Skeletal muscle satellite cell (primary cell): Measurements from ENCODE around the gene SLC35F5. TPM values are rescaled to one million over a fixed set of nuclear protein-coding genes. Genes with fewer than 3 reads are reported as not detected.

Experiments used
- H3K27me3 ChIP-seq: 2 replicates; pipeline ENCODE4 v1.7.0; 2013; ENCODE audit warnings: low read length; ENCODE audit not compliant: control insufficient read depth, insufficient read depth
- H3K36me3 ChIP-seq: 2 replicates; pipeline ENCODE4 v1.7.0; 2013; ENCODE audit warnings: mild to moderate bottlenecking, control low read depth, low read length; ENCODE audit not compliant: insufficient read depth
- H3K4me1 ChIP-seq: 2 replicates; pipeline ENCODE4 v1.7.0; 2013; ENCODE audit warnings: low read length; ENCODE audit not compliant: control insufficient read depth, insufficient read depth
- H3K4me2 ChIP-seq: 2 replicates; pipeline ENCODE4 v1.7.0; 2013; ENCODE audit warnings: mild to moderate bottlenecking, low read length
- H3K4me3 ChIP-seq: 2 replicates; pipeline ENCODE4 v1.7.0; 2013; ENCODE audit warnings: low read length
- H3K9ac ChIP-seq: 2 replicates; pipeline ENCODE4 v1.7.0; 2013; ENCODE audit warnings: mild to moderate bottlenecking, low read depth, low read length, moderate library complexity
- H3K9me3 ChIP-seq: replicated peaks from 2 replicates; pipeline ENCODE4 v1.7.0; 2013; ENCODE audit warnings: mild to moderate bottlenecking, control low read depth, low read length
- total RNA-seq: library from RNA; depleted of rRNA; stranded (reverse); fragments of >200 nt; gene quantifications from 2 replicates; pipeline ENCODE4 v1.2.3, GENCODE V29; 2012; rRNA removed

SLC35F5 gene, protein sequence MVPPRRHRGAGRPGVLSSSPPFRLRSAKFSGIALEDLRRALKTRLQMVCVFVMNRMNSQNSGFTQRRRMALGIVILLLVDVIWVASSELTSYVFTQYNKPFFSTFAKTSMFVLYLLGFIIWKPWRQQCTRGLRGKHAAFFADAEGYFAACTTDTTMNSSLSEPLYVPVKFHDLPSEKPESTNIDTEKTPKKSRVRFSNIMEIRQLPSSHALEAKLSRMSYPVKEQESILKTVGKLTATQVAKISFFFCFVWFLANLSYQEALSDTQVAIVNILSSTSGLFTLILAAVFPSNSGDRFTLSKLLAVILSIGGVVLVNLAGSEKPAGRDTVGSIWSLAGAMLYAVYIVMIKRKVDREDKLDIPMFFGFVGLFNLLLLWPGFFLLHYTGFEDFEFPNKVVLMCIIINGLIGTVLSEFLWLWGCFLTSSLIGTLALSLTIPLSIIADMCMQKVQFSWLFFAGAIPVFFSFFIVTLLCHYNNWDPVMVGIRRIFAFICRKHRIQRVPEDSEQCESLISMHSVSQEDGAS
- 100 and 109 TPM in 2 replicates for total RNA-seq

DNA sequence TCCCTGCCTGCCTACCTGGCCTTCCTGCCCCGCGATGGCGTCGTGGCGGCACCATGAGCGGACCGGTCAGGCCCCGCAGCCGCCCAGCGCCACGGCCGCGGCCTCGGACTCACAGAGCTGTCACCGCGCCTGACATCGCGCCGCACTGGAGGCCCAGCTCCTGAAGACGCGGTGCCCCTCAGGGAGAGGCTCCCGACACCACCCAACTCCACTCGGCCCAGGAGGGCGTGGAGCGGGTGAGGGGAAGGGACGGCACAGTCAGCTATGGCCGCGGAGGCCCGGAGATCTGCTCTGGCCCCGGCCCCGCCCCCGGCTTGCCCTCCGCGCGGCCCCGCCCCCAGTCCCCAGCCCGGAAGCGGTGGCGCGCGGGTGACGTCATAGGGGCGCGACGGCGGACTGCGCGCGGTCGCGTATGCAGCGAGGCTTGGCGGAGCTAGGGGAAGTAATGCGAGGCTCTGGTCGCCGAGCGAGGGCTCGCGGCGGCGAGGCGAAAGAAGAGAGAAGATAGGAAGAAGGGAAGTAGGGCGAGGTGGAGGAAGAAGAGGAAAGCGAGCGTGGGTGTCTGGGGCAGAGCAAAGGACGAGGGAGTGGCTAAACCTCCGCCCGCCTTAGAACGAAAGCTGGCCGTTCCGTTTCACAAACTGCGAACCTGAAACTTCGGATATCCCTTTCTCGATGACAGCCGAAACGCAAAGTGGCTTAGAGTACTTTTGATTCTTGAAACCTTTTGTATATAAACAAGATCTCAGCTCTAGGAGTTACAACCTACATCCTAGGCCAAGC lies at the start of gene SLC35F5:
Gene SLC35F5, minus strand, starts transcription at position 288 of the 783 bp plus-strand sequence. Its CDS starts 233 bp downstream, at position 55.
- Histone ChIP-seq H3K4me2 (peak within 1 kb of the TSS; percentile 84), H3K27me3 (no peaks in the 10 kb centered on the region), H3K36me3 (peaks cover 9% of the 10 kb centered on the region), H3K9ac (peak within 1 kb of the TSS; percentile 86), H3K9me3 (no peaks in the 10 kb centered on the region), H3K4me3 (peak within 1 kb of the TSS; percentile 98), H3K4me1 (peaks cover 30% of the 10 kb centered on the region)

DNA sequence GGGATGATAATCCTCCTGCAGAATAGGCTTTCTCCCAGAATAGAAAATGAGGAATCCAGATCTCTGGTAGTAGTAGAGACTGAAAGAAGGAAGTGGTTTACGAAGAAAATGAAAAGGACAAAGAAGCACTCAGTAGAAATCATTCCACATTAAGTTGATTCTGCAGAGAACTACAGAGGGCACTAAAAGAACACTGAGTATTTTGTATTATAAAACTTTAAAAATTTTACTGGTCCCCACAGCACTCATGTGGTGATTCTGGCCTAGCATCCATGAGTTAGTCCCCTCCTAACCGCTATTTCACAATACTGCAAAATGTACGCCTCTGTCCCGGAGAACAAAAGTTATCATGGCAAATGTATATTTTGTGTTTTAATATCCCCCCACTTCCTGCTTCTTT lies 42.9 kb upstream of the SLC35F5 start:
- Histone ChIP-seq H3K9me3 (no peaks in the 10 kb centered on the region), H3K27me3 (no peaks in the 10 kb centered on the region), H3K4me3 (no peak overlapping the region), H3K36me3 (no peaks in the 10 kb centered on the region), H3K4me2 (no peak overlapping the region), H3K4me1 (no peaks in the 10 kb centered on the region), H3K9ac (no peak overlapping the region)

DNA sequence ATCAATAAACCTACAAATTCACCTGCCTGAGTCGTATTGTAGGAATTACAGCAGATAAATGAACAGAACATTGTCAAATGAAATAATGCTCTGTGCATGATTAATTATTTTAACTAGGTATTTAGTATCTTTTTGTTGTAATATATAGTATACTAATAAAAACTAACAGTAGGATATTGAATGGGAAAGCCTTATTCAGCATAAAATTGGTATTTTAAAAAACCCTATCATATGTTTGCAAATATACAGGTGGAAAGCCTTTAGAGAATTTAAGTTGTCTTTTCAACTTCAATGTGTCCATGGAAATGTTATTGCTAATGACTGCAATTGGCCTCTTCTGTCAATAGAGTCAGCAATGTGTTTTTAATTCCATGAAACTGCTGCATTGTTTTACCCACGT lies 40.8 kb upstream of the SLC35F5 start:
- H3K36me3 ChIP-seq: no peaks in the 10 kb centered on the region
- no peak overlapping the region for H3K9ac ChIP-seq
- H3K4me1 ChIP-seq: peaks cover under 1% of the 10 kb centered on the region
- no peaks in the 10 kb centered on the region for H3K9me3 ChIP-seq
- H3K4me2 ChIP-seq: no peak overlapping the region
- H3K27me3 ChIP-seq: no peaks in the 10 kb centered on the region
- H3K4me3 ChIP-seq: no peak overlapping the region

DNA sequence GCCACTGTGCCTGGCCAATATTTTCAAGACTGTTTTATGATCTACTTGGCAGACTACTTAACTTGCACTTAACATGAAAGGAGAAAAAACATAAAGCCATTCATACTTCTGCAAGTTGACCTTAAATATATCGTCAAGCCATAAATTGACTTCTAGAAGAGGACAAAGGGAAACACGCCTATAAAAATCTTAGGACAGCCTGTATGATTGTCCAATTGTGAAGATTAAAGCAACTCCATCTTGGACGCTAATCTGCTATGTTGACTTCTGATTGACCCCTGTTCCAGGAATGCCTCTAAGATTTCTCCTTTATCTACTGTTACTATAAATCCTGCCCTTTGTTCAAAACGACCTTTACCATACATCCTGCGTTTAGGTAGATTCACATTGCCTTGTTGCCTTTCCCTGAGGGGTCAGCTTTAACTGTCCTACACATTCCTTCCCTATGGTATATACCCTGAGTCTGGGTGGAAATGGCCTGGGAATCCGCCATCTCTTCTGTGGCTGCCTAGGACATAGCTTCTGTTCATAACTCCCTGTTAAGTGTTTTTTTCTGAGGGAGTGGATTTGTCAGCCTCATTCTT lies 40.2 kb upstream of the SLC35F5 start:
- Histone ChIP-seq H3K27me3 (no peaks in the 10 kb centered on the region), H3K4me1 (peaks cover 6% of the 10 kb centered on the region), H3K4me2 (no peak overlapping the region)

DNA sequence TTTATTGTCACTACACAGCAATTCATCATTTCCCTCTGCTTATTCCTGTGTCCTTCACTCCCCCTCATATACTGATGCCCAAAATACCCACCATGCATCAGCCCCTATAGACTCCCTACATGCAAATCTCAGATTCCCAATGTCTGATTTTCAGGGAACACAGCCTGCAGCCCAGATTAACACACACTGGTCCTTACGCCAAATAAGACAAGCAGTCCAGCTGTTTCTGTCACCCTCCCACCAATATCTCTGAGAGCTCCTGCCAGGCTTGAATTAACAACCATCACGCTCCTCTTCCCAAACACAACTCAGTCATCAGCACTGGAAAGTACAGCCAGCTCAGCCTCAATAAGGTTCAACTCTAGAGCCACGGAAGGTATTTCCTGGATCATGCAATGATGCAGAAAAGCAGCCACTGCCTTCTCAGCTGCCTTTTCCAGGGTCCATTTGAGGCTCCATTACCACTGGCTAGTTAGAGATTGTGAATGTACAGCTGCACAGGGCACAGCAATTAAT lies 39.0 kb upstream of the SLC35F5 start:
- Histone ChIP-seq H3K4me2 (no peak overlapping the region), H3K9ac (no peak overlapping the region), H3K27me3 (no peaks in the 10 kb centered on the region), H3K4me1 (peaks cover 10% of the 10 kb centered on the region), H3K9me3 (no peaks in the 10 kb centered on the region), H3K36me3 (no peaks in the 10 kb centered on the region), H3K4me3 (no peak overlapping the region)

More for the DNA sequence above, 40.2 kb upstream of the SLC35F5 start:
- Histone ChIP-seq H3K36me3 (no peaks in the 10 kb centered on the region), H3K9ac (no peak overlapping the region), H3K9me3 (no peaks in the 10 kb centered on the region), H3K4me3 (no peak overlapping the region)

DNA sequence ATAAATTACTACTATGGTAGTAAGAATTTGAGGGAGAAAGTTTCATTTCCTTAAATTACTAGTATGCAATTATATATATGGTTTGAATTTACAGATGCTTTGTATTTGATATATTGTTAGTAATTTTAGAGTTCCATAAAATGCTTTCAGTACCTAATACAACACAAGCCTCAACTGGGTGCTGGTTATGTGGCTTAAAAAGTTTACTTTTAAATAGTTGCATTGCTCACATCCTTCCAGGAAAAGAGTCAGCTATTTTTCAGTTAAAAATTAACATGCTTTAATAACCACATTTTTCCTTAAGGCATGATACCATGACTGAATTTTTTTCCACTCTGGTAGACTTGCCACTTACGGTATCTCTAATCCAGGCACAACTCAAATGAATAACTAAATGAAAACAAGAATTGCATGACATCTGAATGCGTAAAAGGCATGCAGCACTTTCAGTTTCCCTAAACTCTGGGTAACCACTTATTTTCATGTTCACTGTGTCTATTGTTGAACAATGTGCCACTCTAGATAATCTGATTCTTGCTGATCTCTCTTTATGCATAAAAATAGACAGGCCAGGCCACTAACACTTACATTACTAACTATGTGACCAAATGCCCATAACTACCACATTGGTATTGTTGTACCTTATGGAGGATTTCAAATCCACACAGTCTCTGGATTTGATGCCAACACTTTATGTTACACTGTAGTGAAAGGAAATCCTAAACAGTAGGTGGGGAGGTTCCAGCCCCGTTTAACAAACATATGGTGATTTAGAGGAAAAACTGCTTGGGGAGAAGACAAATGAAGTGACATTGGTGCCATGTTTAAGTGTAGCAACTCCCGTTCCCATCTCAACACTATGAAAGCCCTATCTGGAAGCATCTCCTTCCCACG lies 35.5 kb upstream of the SLC35F5 start:
- no peaks in the 10 kb centered on the region for H3K36me3 ChIP-seq
- H3K4me3 ChIP-seq: no peak overlapping the region
- peak overlapping the region; percentile 56 for H3K4me2 ChIP-seq
- H3K9ac ChIP-seq: no peak overlapping the region
- no peaks in the 10 kb centered on the region for H3K27me3 ChIP-seq
- H3K4me1 ChIP-seq: peaks cover 10% of the 10 kb centered on the region
- no peaks in the 10 kb centered on the region for H3K9me3 ChIP-seq

DNA sequence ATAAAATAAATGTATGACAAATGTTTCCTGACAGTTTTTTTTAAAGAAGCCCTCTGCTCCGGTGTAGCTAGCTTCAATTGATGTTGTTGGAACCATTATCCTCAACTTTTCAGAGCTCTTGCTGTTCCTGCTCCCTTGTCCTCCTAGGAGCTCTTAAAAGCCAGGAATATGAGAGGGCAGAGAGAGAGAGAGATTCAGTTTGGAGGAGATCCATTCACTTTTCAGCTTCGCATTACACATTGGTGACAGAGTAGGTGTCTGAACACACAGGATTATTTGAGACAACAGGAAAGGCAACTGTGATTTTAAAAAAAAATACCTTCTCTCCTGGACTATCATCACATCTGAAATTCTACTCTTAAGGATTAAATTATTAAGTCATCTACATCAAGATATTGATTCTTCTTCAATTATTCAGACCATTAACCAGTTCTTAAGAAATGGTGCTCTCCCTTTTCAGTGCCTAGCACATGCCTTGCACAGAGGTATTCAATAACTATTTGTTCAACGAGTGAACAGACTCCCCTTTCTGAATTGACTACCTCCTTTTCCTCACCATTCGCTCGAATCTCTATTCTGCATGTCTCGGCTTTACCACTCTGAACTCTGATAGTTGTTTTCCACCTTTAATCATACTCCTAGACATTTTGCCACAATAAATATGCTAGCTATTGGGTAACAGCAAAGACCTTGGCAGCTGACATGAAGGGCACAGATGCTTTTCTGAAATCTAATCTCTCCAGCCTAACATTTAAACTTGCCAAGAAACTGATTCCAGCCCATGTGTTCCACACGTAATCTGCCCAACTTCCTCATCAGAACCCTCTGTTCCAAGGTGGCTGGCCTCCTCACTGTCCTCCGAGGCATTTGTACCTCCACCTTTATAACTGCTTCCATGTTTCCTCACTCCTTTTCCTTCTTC lies 28.6 kb upstream of the SLC35F5 start:
- Histone ChIP-seq H3K4me1 (peaks cover 7% of the 10 kb centered on the region), H3K36me3 (no peaks in the 10 kb centered on the region), H3K4me2 (peak overlapping the region; percentile 24), H3K9me3 (no peaks in the 10 kb centered on the region), H3K9ac (no peak overlapping the region), H3K27me3 (no peaks in the 10 kb centered on the region), H3K4me3 (no peak overlapping the region)

DNA sequence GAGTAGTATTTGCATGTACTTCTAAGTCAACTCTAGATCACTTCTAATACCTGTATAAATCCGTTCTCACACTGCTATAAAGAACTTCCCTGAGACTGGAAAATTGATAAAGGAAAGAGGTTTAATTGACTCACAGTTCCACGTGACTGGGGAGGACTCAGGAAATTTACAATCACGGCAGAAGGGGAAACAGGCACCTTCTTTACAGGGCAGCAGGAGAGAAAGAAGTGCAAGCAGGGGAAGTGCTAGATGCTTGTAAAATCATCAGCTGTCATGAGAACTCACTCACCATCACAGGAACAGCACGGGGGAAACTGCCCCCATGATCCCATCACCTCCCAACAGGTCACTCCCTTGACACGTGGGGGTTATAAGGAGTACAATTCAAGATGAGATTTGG lies 24.0 kb upstream of the SLC35F5 start:
- Histone ChIP-seq H3K4me1 (peaks cover 5% of the 10 kb centered on the region), H3K4me2 (no peak overlapping the region), H3K9ac (no peak overlapping the region), H3K27me3 (no peaks in the 10 kb centered on the region), H3K36me3 (no peaks in the 10 kb centered on the region), H3K9me3 (no peaks in the 10 kb centered on the region), H3K4me3 (no peak overlapping the region)

DNA sequence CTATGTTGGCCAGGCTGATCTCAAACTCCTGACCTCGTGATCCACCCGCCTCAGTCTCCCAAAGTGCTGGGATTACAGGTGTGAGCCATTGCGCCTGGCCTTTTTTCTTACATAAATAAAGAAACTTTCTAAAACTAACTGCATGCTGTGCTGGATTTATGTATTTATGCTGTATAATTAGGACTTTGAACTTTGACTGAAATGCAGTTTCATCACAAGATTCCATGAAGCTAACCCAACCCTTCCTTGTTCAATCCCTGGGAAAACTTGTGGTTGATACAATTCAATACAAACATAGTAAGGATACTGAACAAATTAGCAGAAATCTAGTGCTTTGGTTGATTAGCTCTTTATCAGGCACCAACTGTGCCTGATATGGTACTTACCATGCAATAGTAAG lies 20.9 kb upstream of the SLC35F5 start:
- no peaks in the 10 kb centered on the region for H3K27me3 ChIP-seq
- no peak overlapping the region for H3K9ac ChIP-seq
- no peak overlapping the region for H3K4me3 ChIP-seq

DNA sequence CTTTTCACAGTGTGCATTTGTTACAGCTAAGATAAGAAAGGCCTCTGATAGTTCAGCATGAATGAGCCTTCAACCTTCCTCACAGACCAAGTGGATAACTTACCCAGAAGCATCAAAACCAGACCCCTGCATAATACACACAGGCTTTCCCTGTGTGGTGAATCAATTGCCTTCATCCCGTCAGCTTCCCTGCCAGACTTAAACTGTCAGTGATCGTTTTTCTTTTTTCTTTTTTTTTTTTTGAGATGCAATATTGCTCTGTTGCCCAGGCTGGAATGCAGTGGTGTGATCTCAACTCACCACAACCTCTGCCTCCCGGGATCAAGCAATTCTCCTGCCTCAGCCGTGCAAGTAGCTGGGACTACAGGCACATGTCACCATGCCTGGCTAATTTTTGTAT lies 20.5 kb upstream of the SLC35F5 start:
- Histone ChIP-seq H3K36me3 (no peaks in the 10 kb centered on the region), H3K4me1 (no peaks in the 10 kb centered on the region), H3K27me3 (no peaks in the 10 kb centered on the region), H3K4me2 (no peak overlapping the region), H3K9ac (no peak overlapping the region), H3K9me3 (no peaks in the 10 kb centered on the region), H3K4me3 (no peak overlapping the region)

More for the DNA sequence above, 20.9 kb upstream of the SLC35F5 start:
- Histone ChIP-seq H3K4me2 (no peak overlapping the region), H3K4me1 (no peaks in the 10 kb centered on the region), H3K9me3 (no peaks in the 10 kb centered on the region), H3K36me3 (no peaks in the 10 kb centered on the region)
